Osteocyte (in vitro differentiated cells): ENCODE data around the gene YBX2. TPM values are rescaled to one million over a fixed set of nuclear protein-coding genes. Genes with fewer than 3 reads are reported as not detected.

ENCODE experiments used
- DNase-seq: peaks from one replicate; pipeline ENCODE4 v3.0.0; 2021; ENCODE audit warnings: mixed read lengths; ENCODE audit not compliant: unreplicated experiment; ENCODE audit errors: extremely low spot score
- H3K27ac Mint-ChIP-seq: one replicate; pipeline ENCODE4 v1.8.0; 2021; ENCODE audit warnings: mild to moderate bottlenecking, mixed read lengths; ENCODE audit not compliant: unreplicated experiment
- H3K27me3 Mint-ChIP-seq: one replicate; pipeline ENCODE4 v1.8.0; 2021; ENCODE audit warnings: mixed read lengths; ENCODE audit not compliant: unreplicated experiment
- H3K36me3 Mint-ChIP-seq: one replicate; pipeline ENCODE4 v1.8.0; 2021; ENCODE audit warnings: mixed read lengths; ENCODE audit not compliant: unreplicated experiment
- H3K4me1 Mint-ChIP-seq: one replicate; pipeline ENCODE4 v1.8.0; 2021; ENCODE audit warnings: mixed read lengths; ENCODE audit not compliant: unreplicated experiment
- H3K4me3 Mint-ChIP-seq: one replicate; pipeline ENCODE4 v1.8.0; 2021; ENCODE audit warnings: mild to moderate bottlenecking, moderate library complexity, mixed read lengths; ENCODE audit not compliant: unreplicated experiment
- H3K9me3 Mint-ChIP-seq: one replicate; pipeline ENCODE4 v1.8.0; 2021; ENCODE audit warnings: mixed read lengths; ENCODE audit not compliant: unreplicated experiment
- CTCF ChIP-seq: fragments of 200-600 bp; sonication (generic); IDR thresholded peaks from 2 replicates; pipeline ENCODE4 v1.5.0; 2021; ENCODE audit warnings: antibody characterized with exemption, mild to moderate bottlenecking, moderate library complexity
- total RNA-seq: library from RNA; stranded (reverse); gene quantifications from 2 replicates; pipeline ENCODE4 v1.2.1, GENCODE V29; 2021

The YBX2 gene
- total RNA-seq, 1 donor from 2014 or later, result 0.40 TPM

DNA sequence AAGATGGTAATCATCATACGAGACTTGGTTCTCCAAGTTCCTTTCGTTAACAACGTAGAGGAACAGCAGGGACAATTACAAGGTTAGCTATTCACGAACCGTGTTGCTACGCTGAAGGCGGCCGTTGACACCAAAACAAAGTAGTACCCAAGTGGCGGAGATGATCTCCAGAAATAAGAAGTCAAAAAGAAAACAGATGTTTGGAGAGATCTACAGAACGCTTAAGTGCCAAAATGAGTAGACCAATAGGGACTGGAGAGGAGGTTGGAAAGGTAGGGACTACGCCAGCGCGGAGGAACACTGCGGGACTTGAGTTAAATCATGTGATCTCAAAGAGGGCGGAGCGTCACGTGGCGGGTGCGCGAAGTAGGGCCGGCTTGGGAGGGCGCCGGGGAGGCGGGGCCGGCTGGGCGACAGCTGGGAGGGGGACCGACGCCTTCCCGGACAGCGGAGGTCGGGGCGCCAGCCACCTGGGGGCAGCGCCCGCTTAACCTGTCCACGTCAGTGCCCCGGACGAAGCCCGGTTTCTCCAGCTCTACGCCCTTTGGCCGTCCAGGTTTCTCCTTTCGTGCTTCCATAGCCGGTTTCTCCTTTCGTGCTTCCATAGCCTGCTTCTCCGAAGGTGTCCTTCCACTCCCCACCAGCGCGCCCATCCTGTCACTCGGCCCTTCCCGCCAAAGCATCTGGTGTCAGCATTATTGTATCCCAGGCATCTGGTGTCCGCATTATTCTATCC, 51.6 kb downstream of the YBX2 start:
- DNase-seq, result peak; percentile 97
- H3K27ac Mint-ChIP-seq, result peak overlapping the region; percentile 99
- H3K4me1 Mint-ChIP-seq, result peaks cover 30% of the 10 kb centered on the region
- H3K4me3 Mint-ChIP-seq, result peak overlapping the region; percentile 99
- no peaks in the 10 kb centered on the region for H3K9me3 Mint-ChIP-seq
- peaks cover 40% of the 10 kb centered on the region for H3K36me3 Mint-ChIP-seq
- TF ChIP-seq CTCF, result no peak
- no peaks in the 10 kb centered on the region for H3K27me3 Mint-ChIP-seq

DNA sequence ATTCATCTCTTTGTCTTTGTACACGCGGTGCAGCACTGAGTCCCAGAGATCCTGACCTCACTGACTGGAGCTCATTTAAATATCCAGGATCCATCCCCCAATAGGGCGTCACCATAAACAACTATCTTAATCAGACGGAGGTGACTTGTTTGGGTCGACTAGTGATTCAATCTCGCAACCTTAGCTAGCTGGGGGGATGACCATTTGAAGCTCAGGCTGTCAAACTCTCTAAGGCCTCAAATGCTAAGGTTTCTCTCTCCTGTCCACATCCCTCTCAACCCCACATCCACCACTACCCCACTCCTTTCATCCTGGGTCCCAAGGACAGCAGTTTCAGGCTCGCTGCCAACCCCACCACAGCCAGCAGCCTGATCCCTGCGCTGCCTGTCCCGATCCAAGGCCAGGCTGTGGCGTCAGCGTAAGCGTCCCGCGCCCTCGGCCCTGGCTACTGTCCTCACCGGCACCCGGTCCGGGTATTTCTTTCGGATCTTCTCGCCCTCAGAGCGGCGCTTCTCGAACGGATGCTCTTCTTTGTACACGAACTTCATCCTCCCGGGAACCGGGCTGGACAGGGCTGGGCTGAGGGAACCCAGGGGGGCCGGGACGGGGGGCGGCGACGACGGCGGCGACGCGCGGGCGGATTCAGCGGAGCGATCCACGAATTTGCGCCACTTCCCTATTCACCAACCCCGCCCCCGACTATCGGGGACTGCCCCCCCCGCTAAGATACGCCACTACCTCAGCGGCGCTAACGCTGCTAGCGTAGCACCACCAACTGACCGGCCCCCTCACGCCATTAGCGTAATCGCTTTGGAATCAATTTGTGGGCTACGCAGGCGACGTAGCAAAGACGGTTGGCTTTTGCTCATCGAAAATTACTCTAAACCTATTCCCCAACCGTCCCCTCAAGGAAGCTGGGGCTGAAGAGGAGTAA, 52.4 kb downstream of the YBX2 start, which contains the start of gene GABARAP:
TSS of gene GABARAP (minus strand) at position 667 of the 934 bp plus-strand sequence. CDS start at position 548, 119 bp downstream.
- peak; percentile 98 for DNase-seq
- Mint-ChIP-seq H3K4me1 (peaks cover 36% of the 10 kb centered on the region), H3K27ac (peak within 1 kb of the TSS; percentile 99), H3K9me3 (no peaks in the 10 kb centered on the region), H3K36me3 (peaks cover 42% of the 10 kb centered on the region), H3K27me3 (no peaks in the 10 kb centered on the region), H3K4me3 (peak within 1 kb of the TSS; percentile 99)
- TF ChIP-seq CTCF, result no peak

- no peaks in the 10 kb centered on the region for H3K9me3 Mint-ChIP-seq
- no peak for DNase-seq
- no peaks in the 10 kb centered on the region for H3K27me3 Mint-ChIP-seq
- peak overlapping the region; percentile 99 for H3K27ac Mint-ChIP-seq
- TF ChIP-seq CTCF, result no peak
- peaks cover 41% of the 10 kb centered on the region for H3K4me1 Mint-ChIP-seq
- peaks cover 42% of the 10 kb centered on the region for H3K36me3 Mint-ChIP-seq
- H3K4me3 Mint-ChIP-seq, result peak overlapping the region; percentile 99
Observed at GRCh38 chr17:7241090-7241733, 53.2 kb downstream of the YBX2 start.

DNA sequence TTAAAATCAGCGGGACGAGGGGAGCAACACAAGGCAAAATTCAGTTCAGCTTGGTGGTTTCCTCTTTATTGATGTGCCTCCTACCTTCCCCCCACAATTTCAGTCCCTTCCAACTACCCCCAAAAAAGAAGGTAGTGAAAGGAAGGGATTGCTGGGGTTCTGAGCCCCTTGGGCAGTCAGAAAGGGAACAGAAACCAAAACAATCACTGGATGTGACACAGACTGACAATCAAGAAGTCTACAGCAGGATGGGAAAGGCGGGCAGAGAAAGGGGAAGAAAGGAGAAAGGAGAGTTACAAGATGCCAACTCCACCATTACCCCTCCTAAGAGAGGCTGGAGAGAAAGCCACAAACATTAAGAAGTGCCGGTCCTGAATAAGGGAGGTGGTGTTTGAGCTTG, 54.1 kb downstream of the YBX2 start:
- Mint-ChIP-seq H3K27me3 (no peaks in the 10 kb centered on the region), H3K4me3 (peak overlapping the region; percentile 99), H3K36me3 (peaks cover 42% of the 10 kb centered on the region), H3K4me1 (peaks cover 49% of the 10 kb centered on the region), H3K9me3 (no peaks in the 10 kb centered on the region), H3K27ac (peak overlapping the region; percentile 93)
- DNase-seq, result no peak
- TF ChIP-seq CTCF, result no peak
